IPS DF 4.7 (cell line): ENCODE measurements around the gene ADGRG3.
A peak's percentile ranks its signal among the peaks of the same experiment; 100 is the strongest.

Experiments
- DNase-seq: peaks from one replicate; pipeline ENCODE4 v3.0.0-alpha.2; 2013; ENCODE audit warnings: low spot score; ENCODE audit errors: extremely low read depth

Gene ADGRG3

DNA sequence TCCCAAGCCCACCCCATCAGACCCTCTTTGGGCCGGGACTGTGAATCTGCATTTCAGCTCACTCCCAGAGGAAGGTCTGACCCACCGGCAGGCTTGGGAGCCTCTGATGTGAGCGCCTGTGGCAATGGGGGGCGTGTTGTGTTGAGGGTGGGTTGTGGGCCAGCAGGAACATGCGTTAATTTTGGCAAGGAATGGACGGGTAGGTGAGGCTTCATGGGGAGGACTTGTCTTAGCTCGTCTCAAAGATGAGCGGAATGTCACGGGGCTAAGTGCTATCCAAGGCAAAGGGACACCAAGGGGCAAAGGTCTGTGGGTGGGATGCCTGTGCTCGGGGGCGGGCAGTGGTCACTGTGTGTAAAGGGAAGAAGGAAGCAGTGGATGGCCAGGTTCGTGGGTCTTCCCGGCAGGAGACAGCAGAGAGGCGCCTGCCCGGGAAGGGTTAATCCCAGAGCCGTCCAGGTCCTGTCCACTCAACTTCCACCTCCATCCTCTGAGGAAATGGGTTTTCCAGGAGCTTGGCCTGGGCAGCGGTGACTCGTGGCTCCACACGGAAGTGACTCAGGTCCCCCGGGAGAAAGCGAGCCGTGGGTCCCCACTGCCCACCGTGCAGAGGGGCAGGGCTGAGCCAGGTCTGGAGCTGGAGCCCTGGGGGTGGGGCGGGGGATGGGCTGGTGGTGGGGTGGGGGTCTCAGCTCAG is 22.3 kb upstream of the ADGRG3 start:
- DNase-seq, result no peak

GRCh38 chr16:57646388-57647039 is 21.6 kb upstream of the ADGRG3 start:
- DNase-seq, result no peak

- DNase-seq, result no peak
Measured at GRCh38 chr16:57647136-57647875, 20.8 kb upstream of the ADGRG3 start.

- no peak for DNase-seq
Measured at GRCh38 chr16:57648125-57648524, 20.0 kb upstream of the ADGRG3 start.

DNA sequence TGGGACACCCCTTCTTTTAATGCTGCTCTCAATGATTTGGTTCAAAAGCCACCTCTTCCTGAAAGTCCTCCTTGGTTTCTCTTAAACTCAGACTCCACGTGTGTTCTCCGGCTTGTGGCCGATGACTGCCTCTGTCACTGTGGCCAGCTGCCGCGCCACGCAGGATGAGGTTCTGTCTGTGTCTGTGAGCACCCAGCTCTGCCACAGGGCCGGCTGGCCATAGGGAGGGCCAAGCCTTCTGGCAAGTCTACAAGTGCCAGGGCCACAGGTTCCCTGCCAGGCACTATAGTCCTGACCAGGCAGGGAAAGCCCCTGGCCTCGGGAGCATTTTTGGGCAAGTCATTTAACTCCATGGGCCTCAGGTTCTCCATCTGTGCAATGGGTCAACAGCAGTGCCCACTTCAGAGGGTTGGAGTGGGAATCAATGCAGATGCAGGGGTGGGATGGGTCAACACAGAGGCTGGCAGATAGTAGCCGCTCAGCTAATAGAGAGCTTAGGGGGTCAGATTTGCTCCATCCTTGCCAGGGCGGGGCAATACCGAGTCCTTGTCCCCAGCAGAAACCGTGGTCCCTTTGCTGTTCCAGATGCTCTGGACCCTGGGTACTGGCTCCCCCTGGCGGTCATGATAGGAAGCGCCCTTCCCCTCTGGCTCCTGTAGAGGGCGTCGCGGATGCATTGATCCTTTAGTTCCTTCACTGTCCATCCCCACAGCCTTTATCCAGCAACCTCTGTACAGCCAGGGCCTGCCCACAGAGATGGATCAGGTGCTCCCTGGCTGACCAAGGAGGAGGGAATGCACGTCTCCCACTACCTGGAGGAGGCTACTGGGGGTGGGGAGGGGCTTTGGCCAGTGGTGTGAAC is 19.3 kb upstream of the ADGRG3 start:
- peak; percentile 36 for DNase-seq

DNA sequence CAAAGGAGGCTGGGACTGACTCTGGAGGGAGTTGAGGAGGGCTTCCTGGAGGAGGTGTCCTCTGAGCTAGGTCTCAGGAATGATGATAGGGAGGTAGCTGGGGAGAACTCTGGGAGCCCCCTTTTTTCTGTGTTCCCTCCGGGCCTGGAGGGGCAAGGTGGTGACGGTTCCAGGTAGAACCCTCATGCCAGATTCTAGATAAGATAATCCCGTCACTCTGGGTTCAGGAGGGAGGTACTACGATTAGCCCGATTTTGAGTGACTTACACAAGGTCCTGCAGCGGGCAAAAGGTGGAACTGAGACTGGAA is 18.7 kb upstream of the ADGRG3 start:
- no peak for DNase-seq

DNA sequence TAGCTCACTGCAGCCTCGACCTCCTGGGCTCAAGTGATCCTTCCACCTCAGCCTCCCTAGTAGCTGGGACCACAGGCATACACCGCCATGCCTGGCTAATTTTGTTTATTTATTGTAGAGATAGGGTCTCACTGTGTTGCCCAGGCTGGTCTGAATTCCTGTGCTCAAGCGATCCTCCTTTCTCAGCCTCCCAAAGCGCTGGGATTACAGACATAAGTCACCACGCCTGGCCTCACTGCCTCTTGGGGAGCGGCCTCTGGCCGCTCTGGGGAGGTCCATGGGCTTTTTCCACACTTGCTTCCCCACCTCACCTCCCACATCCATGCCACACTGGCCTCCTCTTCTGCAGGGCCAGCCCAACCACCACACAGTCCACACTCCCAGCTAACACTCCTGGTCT is 18.3 kb upstream of the ADGRG3 start:
- no peak for DNase-seq

DNA sequence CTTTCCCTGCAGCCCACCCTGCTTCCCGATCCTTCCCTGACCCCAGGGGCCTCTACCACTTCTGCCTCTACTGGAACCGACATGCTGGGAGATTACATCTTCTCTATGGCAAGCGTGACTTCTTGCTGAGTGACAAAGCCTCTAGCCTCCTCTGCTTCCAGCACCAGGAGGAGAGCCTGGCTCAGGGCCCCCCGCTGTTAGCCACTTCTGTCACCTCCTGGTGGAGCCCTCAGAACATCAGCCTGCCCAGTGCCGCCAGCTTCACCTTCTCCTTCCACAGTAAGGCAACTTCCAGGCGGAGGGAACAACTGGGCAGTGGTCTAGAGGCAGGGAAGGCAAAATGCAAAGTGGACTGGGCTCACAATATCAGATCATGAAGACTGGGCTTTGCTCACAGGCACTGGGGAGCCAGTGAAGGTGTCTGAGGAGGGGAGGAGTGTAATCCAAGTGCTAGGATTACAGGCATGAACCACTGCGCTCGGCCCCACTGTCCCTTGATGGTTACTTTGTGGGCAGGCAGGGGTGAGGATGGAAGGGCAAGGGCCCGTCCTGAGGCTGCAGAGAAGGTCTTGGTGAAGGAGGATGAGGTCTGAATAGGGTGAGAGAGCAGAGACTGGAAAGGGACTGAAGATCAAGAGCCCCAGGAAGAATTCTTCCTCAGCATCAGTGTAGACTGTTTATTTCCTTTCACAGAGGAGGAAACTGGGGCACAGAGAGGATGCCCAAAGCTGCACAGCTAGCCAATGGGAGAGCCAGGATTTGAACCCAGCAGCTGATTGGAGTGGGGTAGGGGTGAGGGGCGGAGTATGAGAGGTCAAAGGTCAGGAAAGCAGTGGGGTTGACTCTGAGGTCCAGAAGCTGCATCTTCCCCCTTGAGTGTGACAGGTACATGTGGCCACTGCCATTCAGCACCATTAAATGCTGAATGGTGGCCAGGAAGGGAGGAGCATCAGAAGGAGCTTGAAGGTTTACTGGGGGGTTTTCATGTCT is 16.5 kb upstream of the ADGRG3 start:
- no peak for DNase-seq

GRCh38 chr16:57652695-57653471 is 15.2 kb upstream of the ADGRG3 start:
- no peak for DNase-seq

- DNase-seq, result no peak
Measured at GRCh38 chr16:57653936-57654335, 14.2 kb upstream of the ADGRG3 start.

- DNase-seq, result no peak
Measured at GRCh38 chr16:57656342-57656955, 11.7 kb upstream of the ADGRG3 start.

- DNase-seq, result no peak
Measured at GRCh38 chr16:57657228-57657627, 10.9 kb upstream of the ADGRG3 start.

DNA sequence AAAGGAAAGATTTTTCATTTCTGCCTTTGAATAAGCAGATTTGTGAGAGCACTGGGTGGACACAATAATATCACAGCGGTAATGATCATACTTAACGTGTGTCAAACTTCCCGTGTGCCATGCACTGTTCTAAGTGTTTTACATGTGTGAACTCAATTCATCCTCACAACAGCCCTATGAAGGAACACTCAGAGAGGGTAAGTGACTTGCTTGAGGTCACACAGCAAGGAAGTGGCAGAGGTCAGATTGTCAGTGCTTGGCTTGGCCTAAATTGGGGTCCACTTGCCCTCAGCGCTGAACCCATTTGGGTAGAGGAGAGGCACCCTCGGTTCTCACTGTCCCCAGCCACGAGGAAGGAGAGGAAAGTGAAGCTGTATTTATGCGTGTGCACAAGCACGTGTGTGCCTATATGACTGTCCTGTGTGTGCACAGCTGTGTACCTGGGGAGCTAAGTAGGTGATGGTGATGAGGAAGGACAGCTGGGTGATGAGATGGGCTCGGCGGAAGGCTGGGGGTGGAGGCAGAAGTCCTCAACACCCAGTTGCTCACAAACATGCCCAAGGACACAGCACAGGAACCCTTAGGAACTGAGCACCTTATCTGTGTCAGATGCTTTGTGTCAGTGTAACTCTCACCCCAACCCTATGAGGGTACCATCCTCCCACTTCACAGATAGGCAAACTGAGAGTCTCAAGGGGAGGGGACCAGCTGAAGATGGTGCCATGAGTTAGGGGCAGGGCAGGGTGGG is 9.8 kb upstream of the ADGRG3 start:
- DNase-seq, result no peak

DNA sequence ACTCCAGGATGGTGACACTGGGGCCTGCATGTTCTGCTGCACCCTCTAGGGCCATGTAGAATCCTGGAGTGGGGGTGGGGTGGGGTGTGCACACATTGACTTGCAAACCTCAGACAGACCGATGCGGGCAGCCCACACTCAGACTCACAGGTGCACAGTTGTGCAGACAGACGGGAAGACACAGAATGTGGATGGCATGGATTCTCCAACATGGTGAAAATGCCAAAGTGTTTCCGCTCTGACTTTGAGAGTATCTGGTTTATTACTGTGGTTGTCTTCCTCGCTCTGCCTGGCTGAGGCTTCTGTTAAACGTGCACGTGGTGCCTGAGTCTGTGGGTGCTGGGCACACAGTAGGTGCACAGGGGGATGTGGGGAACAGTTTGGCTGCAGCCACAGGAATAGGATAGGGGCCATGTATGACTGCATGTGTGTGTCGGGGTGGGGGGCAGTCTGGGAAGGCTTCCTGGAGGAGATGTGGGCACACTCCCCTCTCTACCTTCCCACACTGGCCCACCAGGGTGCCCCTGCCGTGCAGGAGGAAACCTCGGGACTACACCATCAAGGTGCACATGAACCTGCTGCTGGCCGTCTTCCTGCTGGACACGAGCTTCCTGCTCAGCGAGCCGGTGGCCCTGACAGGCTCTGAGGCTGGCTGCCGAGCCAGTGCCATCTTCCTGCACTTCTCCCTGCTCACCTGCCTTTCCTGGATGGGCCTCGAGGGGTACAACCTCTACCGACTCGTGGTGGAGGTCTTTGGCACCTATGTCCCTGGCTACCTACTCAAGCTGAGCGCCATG is 9.0 kb upstream of the ADGRG3 start:
- DNase-seq, result no peak

- no peak for DNase-seq
Measured at GRCh38 chr16:57660715-57661463, 7.2 kb upstream of the ADGRG3 start.

GRCh38 chr16:57661510-57661909 is 6.6 kb upstream of the ADGRG3 start:
- no peak for DNase-seq
